ENCODE results near the gene MTCL1.

The MTCL1 gene

GRCh38 chr18:8771930-8772329 lies 66.6 kb downstream of the MTCL1 start:
- DNase-seq (ENCODE audit: low read depth), result no peak

- no peak for DNase-seq (ENCODE audit: low read depth)
Measured at GRCh38 chr18:8773980-8774379, 68.6 kb downstream of the MTCL1 start.

GRCh38 chr18:8776013-8776943 lies 70.9 kb downstream of the MTCL1 start:
- DNase-seq (ENCODE audit: low read depth), result no peak

GRCh38 chr18:8777846-8778245 lies 72.5 kb downstream of the MTCL1 start:
- no peak for DNase-seq (ENCODE audit: low read depth)

- no peak for DNase-seq (ENCODE audit: low read depth)
Measured at GRCh38 chr18:8778386-8778785, 73.0 kb downstream of the MTCL1 start.

GRCh38 chr18:8778824-8779223 lies 73.5 kb downstream of the MTCL1 start:
- DNase-seq (ENCODE audit: low read depth), result no peak

- no peak for DNase-seq (ENCODE audit: low read depth)
Measured at GRCh38 chr18:8779251-8779650, 73.9 kb downstream of the MTCL1 start.

GRCh38 chr18:8780227-8780626 lies 74.9 kb downstream of the MTCL1 start:
- no peak for DNase-seq (ENCODE audit: low read depth)

GRCh38 chr18:8781671-8782070 lies 76.3 kb downstream of the MTCL1 start:
- DNase-seq (ENCODE audit: low read depth), result no peak

GRCh38 chr18:8783335-8783993 lies 78.1 kb downstream of the MTCL1 start:
- DNase-seq (ENCODE audit: low read depth), result no peak

- no peak for DNase-seq (ENCODE audit: low read depth)
Measured at GRCh38 chr18:8783994-8784530, 78.7 kb downstream of the MTCL1 start.

GRCh38 chr18:8785261-8785660 lies 79.9 kb downstream of the MTCL1 start:
- no peak for DNase-seq (ENCODE audit: low read depth)

- DNase-seq (ENCODE audit: low read depth), result no peak
Measured at GRCh38 chr18:8785855-8786482, 80.6 kb downstream of the MTCL1 start.

GRCh38 chr18:8786483-8787370 lies 81.4 kb downstream of the MTCL1 start:
- DNase-seq (ENCODE audit: low read depth), result no peak

- DNase-seq (ENCODE audit: low read depth), result no peak
Measured at GRCh38 chr18:8787371-8787670, 82.0 kb downstream of the MTCL1 start.

- no peak for DNase-seq (ENCODE audit: low read depth)
Measured at GRCh38 chr18:8787794-8788193, 82.4 kb downstream of the MTCL1 start.

- DNase-seq (ENCODE audit: low read depth), result no peak
Measured at GRCh38 chr18:8788503-8789429, 83.4 kb downstream of the MTCL1 start.

GRCh38 chr18:8791171-8791651 lies 85.9 kb downstream of the MTCL1 start:
- no peak for DNase-seq (ENCODE audit: low read depth)

- no peak for DNase-seq (ENCODE audit: low read depth)
Measured at GRCh38 chr18:8792688-8793316, 87.4 kb downstream of the MTCL1 start.

Data from stimulated activated CD8-positive, alpha-beta memory T cell treated with anti-CD3 and anti-CD28 coated beads, Interleukin-4, amount 100 ng/mL, for 24 hours (primary cell).